ENCODE results near the gene DUSP1. TPM values are rescaled to one million over a fixed set of nuclear protein-coding genes. Genes with fewer than 3 reads are reported as not detected.

The DUSP1 gene
- total RNA-seq, 1 donor from 2014 or later: 250 TPM

GRCh38 chr5:172793577-172794488, 22.8 kb upstream of the DUSP1 start:
- no peak for TF ChIP-seq CTCF (IDR thresholded peaks at IDR 0.05)
- DNase-seq (ENCODE audit: extremely low spot score, unreplicated experiment): no peak
- H3K9me3 Mint-ChIP-seq (ENCODE audit: unreplicated experiment): no peaks in the 10 kb centered on the region
- H3K27ac Mint-ChIP-seq (ENCODE audit: unreplicated experiment): peak overlapping the region; percentile 91
- no peaks in the 10 kb centered on the region for H3K36me3 Mint-ChIP-seq (ENCODE audit: unreplicated experiment)
- H3K4me3 Mint-ChIP-seq (ENCODE audit: unreplicated experiment): no peak overlapping the region
- peaks cover 79% of the 10 kb centered on the region for H3K4me1 Mint-ChIP-seq (ENCODE audit: unreplicated experiment)
- no peaks in the 10 kb centered on the region for H3K27me3 Mint-ChIP-seq (ENCODE audit: unreplicated experiment)

- H3K9me3 Mint-ChIP-seq (ENCODE audit: unreplicated experiment): no peaks in the 10 kb centered on the region
- H3K27ac Mint-ChIP-seq (ENCODE audit: unreplicated experiment): peak overlapping the region; percentile 91
- no peak for DNase-seq (ENCODE audit: extremely low spot score, unreplicated experiment)
- H3K4me3 Mint-ChIP-seq (ENCODE audit: unreplicated experiment): no peak overlapping the region
- no peaks in the 10 kb centered on the region for H3K36me3 Mint-ChIP-seq (ENCODE audit: unreplicated experiment)
- no peak for TF ChIP-seq CTCF (IDR thresholded peaks at IDR 0.05)
- H3K4me1 Mint-ChIP-seq (ENCODE audit: unreplicated experiment): peaks cover 79% of the 10 kb centered on the region
- H3K27me3 Mint-ChIP-seq (ENCODE audit: unreplicated experiment): no peaks in the 10 kb centered on the region
Measured at GRCh38 chr5:172792701-172793570, 21.9 kb upstream of the DUSP1 start.

- no peak for DNase-seq (ENCODE audit: extremely low spot score, unreplicated experiment)
- Mint-ChIP-seq H3K36me3 (ENCODE audit: unreplicated experiment) (no peaks in the 10 kb centered on the region), H3K4me3 (ENCODE audit: unreplicated experiment) (no peak overlapping the region), H3K4me1 (ENCODE audit: unreplicated experiment) (peaks cover 71% of the 10 kb centered on the region), H3K27ac (ENCODE audit: unreplicated experiment) (no peak overlapping the region), H3K9me3 (ENCODE audit: unreplicated experiment) (no peaks in the 10 kb centered on the region), H3K27me3 (ENCODE audit: unreplicated experiment) (no peaks in the 10 kb centered on the region)
- TF ChIP-seq CTCF (IDR thresholded peaks at IDR 0.05): no peak
Measured at GRCh38 chr5:172791726-172792445, 20.9 kb upstream of the DUSP1 start.

GRCh38 chr5:172791286-172791685, 20.3 kb upstream of the DUSP1 start:
- DNase-seq (ENCODE audit: extremely low spot score, unreplicated experiment): no peak
- Mint-ChIP-seq H3K27ac (ENCODE audit: unreplicated experiment) (no peak overlapping the region), H3K27me3 (ENCODE audit: unreplicated experiment) (no peaks in the 10 kb centered on the region), H3K9me3 (ENCODE audit: unreplicated experiment) (no peaks in the 10 kb centered on the region), H3K36me3 (ENCODE audit: unreplicated experiment) (no peaks in the 10 kb centered on the region), H3K4me3 (ENCODE audit: unreplicated experiment) (no peak overlapping the region), H3K4me1 (ENCODE audit: unreplicated experiment) (peaks cover 65% of the 10 kb centered on the region)
- no peak for TF ChIP-seq CTCF (IDR thresholded peaks at IDR 0.05)

All from osteocyte (in vitro differentiated cells).